ENCODE data around the gene FSTL4. TPM values are rescaled to one million over a fixed set of nuclear protein-coding genes. Genes with fewer than 3 reads are reported as not detected.

The FSTL4 gene
- polyA plus RNA-seq, 1 donor (not counting 4 experiments of a cell fraction or from before 2014, with no cell fraction given), result 1.7 TPM

DNA sequence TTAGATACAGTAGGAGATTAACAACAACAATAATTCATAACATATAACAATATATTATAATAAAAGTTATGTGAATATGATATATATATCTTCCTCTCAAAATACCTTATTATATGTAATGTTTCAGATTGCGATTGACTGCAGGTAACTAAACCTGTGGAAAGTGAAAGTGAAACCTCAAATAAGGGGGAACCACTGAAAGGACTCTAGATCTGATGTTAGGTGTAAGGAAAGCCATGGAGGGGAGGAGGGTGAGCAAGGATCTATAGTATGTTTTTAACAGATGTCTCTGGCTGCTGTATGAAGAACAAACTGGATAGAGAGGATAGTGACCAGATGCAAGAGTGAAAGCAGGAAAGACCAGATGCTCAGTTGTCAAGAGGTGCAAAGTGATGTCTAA lies 5.8 kb upstream of the FSTL4 start:
- no peak overlapping the region for H3K27ac ChIP-seq (ENCODE audit: control insufficient read depth, insufficient read depth, low read length)
- no peaks in the 10 kb centered on the region for H3K36me3 ChIP-seq (ENCODE audit: control insufficient read depth in 2 of 2, extremely low read depth in 1 of 2, insufficient read depth in 2 of 2, low read length in 2 of 2)
- H3K9ac ChIP-seq (ENCODE audit: control insufficient read depth, extremely low read depth, insufficient read depth, low read length), result no peak overlapping the region
- H3K9me3 ChIP-seq (ENCODE audit: control insufficient read depth, low read depth, low read length), result no peaks in the 10 kb centered on the region
- no peak overlapping the region for H3K4me3 ChIP-seq (ENCODE audit: control insufficient read depth in 2 of 3, extremely low read depth in 1 of 3, insufficient read depth in 2 of 3, low read depth in 1 of 3, low read length in 3 of 3)
- no peaks in the 10 kb centered on the region for H3K79me2 ChIP-seq (ENCODE audit: control insufficient read depth, insufficient read depth, low read length)
- no peaks in the 10 kb centered on the region for H3K9me1 ChIP-seq (ENCODE audit: control insufficient read depth, extremely low read depth, insufficient read depth, low read length)
- H3K4me2 ChIP-seq (ENCODE audit: control insufficient read depth, extremely low read depth, insufficient read depth, low read depth, low read length), result no peak overlapping the region
- no peak overlapping the region for H2AFZ ChIP-seq (ENCODE audit: control insufficient read depth, low read length)
- FAIRE-seq (no peak), DNase-seq (ENCODE audit: low read depth, low spot score) (no peak)
- dilution Hi-C loops (cut with MboI; ENCODE audit: extremely low pct_ligation_motif_present, low sequenced_read_pairs), result no loop called here
- TF ChIP-seq EZH2 (IDR thresholded peaks at IDR 0.05; ENCODE audit: low read length), result no peak
- TF ChIP-seq, protein P1, sequence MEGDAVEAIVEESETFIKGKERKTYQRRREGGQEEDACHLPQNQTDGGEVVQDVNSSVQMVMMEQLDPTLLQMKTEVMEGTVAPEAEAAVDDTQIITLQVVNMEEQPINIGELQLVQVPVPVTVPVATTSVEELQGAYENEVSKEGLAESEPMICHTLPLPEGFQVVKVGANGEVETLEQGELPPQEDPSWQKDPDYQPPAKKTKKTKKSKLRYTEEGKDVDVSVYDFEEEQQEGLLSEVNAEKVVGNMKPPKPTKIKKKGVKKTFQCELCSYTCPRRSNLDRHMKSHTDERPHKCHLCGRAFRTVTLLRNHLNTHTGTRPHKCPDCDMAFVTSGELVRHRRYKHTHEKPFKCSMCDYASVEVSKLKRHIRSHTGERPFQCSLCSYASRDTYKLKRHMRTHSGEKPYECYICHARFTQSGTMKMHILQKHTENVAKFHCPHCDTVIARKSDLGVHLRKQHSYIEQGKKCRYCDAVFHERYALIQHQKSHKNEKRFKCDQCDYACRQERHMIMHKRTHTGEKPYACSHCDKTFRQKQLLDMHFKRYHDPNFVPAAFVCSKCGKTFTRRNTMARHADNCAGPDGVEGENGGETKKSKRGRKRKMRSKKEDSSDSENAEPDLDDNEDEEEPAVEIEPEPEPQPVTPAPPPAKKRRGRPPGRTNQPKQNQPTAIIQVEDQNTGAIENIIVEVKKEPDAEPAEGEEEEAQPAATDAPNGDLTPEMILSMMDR (optimal IDR thresholded peaks at IDR 0.05 in 1 of 3, IDR thresholded peaks at IDR 0.05 in 1 of 3, conservative IDR thresholded peaks at IDR 0.05 in 1 of 3; ENCODE audit: extremely low read depth in 1 of 3, insufficient read depth in 2 of 3, low read length in 3 of 3), result no peak
- H4K20me1 ChIP-seq (ENCODE audit: control insufficient read depth, extremely low read depth, insufficient read depth, low read length), result no peaks in the 10 kb centered on the region
- H3K4me1 ChIP-seq (ENCODE audit: control insufficient read depth, extremely low read depth, insufficient read depth, low read length), result no peaks in the 10 kb centered on the region
- peaks cover 22% of the 10 kb centered on the region for H3K27me3 ChIP-seq (ENCODE audit: control insufficient read depth, extremely low read depth, insufficient read depth, low read length)

DNA sequence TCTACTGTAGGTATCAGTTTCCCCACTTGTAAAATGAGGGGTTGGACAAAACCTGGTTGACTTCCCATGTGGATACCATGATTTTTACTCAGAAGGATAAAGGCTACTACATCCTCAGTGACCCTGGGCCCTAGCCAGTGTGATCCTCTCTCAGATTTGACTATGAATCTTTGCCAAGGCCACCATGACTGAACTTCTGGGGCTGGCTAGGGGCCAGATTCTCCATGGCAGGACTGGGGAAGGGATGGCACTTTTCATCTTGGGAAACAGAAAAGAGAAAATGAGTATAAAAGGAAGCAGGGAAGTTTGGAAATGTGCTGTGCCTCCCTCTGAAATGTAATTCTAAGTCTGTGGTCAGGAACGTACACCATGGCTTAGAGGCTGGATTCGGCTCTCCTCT lies 1.4 kb upstream of the FSTL4 start:
- Histone ChIP-seq H3K4me1 (ENCODE audit: control insufficient read depth, extremely low read depth, insufficient read depth, low read length) (peaks cover 3% of the 10 kb centered on the region), H3K9me1 (ENCODE audit: control insufficient read depth, extremely low read depth, insufficient read depth, low read length) (no peaks in the 10 kb centered on the region), H3K27me3 (ENCODE audit: control insufficient read depth, extremely low read depth, insufficient read depth, low read length) (peaks cover 60% of the 10 kb centered on the region), H3K9me3 (ENCODE audit: control insufficient read depth, low read depth, low read length) (no peaks in the 10 kb centered on the region), H2AFZ (ENCODE audit: control insufficient read depth, low read length) (no peak overlapping the region), H3K36me3 (ENCODE audit: control insufficient read depth in 2 of 2, extremely low read depth in 1 of 2, insufficient read depth in 2 of 2, low read length in 2 of 2) (no peaks in the 10 kb centered on the region), H3K79me2 (ENCODE audit: control insufficient read depth, insufficient read depth, low read length) (no peaks in the 10 kb centered on the region), H3K4me2 (ENCODE audit: control insufficient read depth, extremely low read depth, insufficient read depth, low read depth, low read length) (no peak overlapping the region), H3K9ac (ENCODE audit: control insufficient read depth, extremely low read depth, insufficient read depth, low read length) (no peak overlapping the region), H3K4me3 (ENCODE audit: control insufficient read depth in 2 of 3, extremely low read depth in 1 of 3, insufficient read depth in 2 of 3, low read depth in 1 of 3, low read length in 3 of 3) (no peak overlapping the region), H3K27ac (ENCODE audit: control insufficient read depth, insufficient read depth, low read length) (no peak overlapping the region), H4K20me1 (ENCODE audit: control insufficient read depth, extremely low read depth, insufficient read depth, low read length) (no peaks in the 10 kb centered on the region)
- dilution Hi-C loops (cut with MboI; ENCODE audit: extremely low pct_ligation_motif_present, low sequenced_read_pairs), result no loop called here
- FAIRE-seq (no peak), DNase-seq (ENCODE audit: low read depth, low spot score) (no peak)
- TF ChIP-seq, protein P1 (optimal IDR thresholded peaks at IDR 0.05 in 1 of 3, IDR thresholded peaks at IDR 0.05 in 1 of 3, conservative IDR thresholded peaks at IDR 0.05 in 1 of 3; ENCODE audit: extremely low read depth in 1 of 3, insufficient read depth in 2 of 3, low read length in 3 of 3), result no peak
- no peak for TF ChIP-seq EZH2 (IDR thresholded peaks at IDR 0.05; ENCODE audit: low read length)

Measured in keratinocyte (primary cell).